ENCODE data around the gene STARD10.

GRCh38 chr11:72737336-72737735 lies 56.5 kb downstream of the STARD10 start:
- TF ChIP-seq POLR2A (IDR thresholded peaks at IDR 0.05): no peak
- TF ChIP-seq, protein P1, sequence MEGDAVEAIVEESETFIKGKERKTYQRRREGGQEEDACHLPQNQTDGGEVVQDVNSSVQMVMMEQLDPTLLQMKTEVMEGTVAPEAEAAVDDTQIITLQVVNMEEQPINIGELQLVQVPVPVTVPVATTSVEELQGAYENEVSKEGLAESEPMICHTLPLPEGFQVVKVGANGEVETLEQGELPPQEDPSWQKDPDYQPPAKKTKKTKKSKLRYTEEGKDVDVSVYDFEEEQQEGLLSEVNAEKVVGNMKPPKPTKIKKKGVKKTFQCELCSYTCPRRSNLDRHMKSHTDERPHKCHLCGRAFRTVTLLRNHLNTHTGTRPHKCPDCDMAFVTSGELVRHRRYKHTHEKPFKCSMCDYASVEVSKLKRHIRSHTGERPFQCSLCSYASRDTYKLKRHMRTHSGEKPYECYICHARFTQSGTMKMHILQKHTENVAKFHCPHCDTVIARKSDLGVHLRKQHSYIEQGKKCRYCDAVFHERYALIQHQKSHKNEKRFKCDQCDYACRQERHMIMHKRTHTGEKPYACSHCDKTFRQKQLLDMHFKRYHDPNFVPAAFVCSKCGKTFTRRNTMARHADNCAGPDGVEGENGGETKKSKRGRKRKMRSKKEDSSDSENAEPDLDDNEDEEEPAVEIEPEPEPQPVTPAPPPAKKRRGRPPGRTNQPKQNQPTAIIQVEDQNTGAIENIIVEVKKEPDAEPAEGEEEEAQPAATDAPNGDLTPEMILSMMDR (IDR thresholded peaks at IDR 0.05): no peak

All from esophagus squamous epithelium (tissue), 4 donors.